ENCODE results near the gene ENG.

The ENG gene

DNA sequence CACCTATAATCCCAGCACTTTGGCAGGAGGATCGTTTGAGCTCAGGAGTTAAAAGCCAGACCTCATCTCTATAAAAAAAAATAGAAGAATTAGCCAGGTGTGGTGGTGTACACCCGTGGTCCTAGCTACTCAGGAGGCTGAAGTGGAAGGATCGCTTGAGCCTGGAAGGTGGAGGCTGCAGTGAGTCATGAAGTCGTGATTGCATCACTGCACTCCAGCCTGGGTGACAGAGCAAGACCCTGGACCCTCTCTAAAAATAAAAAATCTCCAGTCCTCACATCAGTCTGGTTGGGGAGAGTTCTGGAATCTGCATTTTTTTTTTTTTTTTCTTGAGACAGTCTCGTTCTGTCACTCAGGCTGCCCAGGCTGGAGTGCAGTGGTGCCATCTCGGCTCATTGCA, 42.4 kb downstream of the ENG start:
- no peak for DNase-seq

DNA sequence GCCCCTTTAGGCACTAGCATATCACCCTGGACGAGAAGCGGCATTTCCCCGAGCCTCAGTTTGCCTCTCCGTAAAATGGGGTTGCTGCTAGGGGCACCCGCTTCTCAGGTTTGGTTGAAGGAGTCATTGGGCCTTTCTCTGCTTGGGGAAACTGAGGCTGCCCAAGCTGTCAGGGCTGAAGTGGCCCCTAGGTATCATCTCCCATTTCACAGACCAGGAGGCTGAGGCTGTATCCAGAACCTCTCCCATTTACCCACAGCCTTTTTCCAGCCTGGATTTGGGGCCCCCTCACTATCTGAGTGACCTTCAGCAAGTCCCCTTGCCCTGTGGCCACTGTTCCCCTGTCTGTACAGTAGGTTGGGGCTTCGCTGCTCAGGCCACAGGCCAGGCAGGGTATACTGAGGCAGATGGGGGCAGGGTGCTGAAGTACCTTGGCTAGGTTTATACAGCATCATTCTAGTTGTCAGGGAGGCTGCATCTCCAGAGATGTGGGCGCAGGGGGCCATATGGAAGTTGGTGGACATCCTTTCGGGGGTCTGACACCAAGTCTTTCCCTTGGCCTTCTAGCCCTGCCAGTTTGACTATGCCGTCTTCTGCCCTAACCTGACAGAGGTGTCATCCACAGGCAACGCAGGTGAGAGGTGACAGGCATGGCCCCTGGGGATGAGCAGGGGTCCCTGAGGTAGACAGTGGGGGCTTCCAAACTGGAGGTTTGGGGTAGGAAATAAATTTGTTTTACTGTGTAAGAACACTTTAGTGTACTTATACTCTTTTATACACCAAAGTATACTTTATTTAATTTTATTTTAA, 43.9 kb downstream of the ENG start:
- DNase-seq = no peak

DNA sequence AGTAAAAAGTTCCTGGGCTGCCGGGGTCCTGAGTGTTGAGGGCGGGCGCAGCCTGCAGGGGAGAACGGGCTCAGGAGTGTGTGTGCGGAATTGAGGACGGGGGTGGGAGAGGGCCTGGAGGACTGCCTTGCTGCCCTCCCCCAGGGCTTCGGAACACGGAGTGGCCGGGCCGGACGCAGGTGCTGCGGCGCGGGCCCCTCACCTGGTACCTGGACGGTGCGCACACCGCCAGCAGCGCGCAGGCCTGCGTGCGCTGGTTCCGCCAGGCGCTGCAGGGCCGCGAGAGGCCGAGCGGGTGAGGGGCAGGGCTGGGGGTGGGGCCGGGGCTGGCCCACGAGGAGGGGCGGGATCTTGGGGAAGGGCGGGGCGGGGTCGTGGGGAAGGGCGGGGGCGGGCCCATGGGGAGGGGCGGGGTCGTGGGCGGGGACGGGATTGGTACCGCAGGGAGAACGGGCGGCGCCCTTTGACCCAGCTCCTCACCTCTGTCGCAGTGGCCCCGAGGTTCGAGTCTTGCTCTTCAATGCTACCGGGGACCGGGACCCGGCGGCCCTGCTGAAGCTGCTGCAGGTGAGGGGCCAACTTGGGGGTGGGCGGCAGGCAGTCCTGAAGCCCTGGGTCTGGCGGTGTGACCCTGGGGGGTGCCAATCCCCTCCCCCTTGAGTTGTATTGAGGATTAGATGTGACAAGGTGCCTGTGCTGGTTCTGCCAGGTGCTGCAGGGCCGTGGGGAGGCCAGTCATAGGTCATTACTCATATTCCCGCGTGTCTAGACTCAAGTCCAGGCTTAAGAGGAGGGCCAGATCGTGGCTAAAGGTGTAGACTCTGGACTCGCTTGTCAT, 44.7 kb downstream of the ENG start:
- no peak for DNase-seq

DNA sequence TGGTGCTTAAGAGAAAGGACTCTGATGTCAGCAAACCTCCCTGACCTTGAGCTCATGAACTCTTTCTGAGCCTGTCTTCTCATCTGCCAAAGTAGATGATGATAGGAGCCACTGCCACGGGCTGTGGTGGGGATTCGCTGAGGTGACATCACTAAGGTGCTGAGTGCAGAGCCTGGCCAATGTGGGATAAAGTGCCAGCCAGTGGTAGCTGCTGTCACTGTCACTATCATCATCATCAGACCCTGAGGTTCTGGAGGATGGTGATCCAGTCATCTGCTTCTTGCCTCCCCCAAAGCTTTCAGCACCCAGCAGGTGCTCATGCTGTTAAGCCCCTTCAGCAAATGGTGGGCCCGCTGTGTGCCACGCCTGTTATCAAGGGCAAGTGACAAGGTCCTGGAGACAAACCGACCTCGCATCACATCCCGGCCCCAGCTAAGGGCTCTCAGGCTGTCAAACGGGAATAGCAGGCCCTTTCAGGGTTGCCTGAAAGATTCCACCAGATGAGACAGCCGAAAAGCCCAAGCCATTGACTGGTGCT, 45.4 kb downstream of the ENG start:
- DNase-seq = no peak

DNA sequence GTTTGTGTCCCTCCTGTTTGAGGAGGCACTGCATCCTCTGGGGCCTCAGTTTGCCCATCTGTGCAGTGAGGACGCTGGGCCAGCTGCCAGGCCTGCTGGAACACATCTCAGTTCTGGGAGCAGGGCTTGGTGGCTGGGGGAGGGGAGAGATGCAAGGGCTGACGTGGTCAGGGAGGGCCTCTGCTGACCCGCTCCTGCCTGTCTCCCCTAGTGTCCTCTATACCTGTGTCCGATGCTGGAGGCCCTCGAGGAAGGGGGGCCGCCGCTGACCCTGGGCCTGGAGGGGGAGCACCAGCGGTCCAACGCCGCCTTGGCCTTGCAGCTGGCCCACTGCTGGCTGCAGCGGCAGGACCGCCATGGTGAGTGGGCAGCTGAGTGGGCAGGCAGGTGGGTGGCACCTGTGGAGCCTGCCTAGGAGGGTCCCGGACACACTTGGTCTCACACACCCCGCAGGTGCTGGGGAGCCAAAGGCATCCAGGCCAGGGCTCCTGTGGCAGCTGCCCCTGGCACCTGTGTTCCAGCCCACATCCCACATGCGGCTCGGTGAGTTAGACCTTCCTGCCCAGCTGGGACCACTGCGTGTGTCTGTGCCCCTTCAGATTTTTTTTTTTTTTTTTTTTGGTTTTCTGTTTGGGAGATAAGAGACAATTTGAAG, 46.0 kb downstream of the ENG start:
- no peak for DNase-seq

DNA sequence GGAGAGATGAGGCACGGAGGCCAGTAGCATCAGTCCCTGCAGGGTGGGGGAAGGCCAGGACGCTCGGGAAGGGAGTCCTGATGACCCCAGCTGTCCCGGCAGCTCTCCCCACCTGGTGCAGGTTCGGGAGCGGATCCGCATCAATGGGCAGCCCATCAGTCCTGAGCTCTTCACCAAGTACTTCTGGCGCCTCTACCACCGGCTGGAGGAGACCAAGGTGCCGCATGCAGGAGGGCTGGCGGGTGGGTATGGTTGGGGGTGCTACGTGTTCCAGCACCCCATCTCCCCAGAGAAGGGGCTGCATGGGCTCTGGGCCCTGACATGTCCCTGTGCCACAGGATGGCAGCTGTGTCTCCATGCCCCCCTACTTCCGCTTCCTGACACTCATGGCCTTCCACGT, 47.6 kb downstream of the ENG start:
- no peak for DNase-seq

DNA sequence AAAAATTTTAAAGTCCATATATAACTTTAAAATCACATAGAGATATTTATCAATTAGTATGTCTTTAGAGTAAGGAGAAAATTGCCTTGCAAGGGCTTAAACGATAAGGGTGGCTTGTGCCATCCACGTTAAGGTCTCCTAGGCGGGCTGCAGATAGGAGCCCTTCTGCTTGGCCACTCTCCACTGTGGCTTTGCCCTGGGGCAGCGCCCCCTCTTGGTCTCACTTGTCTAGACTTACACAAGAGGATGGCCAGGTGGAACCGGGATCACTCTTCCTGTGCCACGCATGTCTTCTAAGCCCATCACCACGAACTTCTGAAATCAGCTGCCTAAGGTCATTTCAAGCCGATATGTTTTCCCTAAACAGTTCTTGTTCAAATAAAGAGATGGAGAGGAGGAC, 48.8 kb downstream of the ENG start:
- peak; percentile 29 for DNase-seq

DNA sequence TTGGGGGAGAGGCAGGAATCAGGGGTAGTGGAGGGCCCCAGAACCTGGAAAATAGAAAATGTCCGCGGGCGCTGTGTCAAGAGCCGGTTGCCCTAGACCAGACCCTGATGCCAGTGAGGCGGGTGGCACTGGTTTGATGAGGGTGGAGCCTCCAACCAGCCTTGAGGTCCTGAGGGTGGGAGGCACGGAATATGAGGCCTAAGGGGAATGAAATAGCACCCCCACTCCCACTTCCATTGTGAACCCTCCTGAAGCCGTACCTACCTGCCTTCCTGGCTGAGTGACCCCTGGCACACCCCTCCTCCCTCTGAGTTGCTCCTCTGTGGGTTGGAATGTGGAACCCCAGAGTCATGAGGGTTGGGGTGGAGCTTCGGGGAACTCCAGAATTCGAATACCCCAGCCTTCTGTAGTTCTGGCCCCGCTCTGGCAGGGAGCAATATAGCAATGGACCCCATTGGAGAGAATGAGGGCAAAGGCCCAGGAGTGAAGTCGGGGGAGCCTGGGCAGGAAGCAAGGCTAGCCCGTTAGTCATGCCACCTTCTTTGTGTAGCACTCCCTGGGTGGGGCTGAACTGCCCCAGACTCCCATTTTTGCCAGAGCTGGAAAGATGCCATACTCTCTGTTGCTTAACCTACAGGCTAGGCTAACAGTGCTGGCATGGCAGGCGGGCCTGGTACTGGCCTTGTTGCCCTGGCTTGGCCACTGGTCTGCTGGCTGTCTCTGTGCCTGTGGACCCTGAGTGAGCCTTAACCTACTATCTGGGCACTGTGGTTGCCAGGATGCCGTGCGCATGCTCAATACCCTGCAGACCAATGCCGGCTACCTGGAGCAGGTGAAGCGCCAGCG, 50.7 kb downstream of the ENG start:
- peak; percentile 67 for DNase-seq

DNA sequence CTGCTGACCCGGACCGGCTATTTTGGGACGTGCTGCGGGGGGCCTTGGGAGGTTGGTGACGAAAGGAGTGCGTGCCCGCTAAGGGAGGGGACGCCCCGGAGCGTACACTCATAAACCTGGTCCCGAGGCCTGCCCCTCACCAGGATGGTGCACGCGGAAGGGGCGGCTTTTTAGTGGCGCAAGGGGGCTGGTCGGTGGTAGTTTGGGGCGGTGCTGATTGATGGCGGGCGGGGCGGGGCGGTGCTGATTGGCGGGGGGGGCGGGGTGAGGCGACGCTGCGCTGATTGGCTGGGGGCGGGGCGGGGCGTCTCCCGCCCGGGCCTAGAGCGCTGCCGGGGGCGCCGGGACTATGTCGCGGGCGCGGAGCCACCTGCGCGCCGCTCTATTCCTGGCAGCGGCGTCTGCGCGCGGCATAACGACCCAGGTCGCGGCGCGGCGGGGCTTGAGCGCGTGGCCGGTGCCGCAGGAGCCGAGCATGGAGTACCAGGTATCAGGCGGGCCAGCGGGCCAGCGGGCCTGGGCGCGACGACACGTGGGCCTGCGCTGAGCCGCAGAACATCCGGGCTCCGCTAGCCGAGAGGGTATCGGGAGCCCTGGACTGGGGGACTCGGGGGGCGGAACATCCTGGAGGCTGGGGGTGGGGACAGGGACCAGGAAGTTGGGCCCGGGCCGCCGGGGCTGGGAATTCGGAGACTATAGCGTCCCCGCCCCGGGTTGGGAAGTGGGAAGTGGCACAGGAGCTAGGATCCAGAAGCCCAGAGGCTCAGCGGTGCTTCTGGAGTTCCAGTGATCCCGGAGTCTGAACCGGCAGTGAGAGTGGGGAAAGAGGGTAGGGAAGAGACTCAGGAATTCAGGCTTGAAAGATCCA, 51.6 kb downstream of the ENG start, which contains the start of gene FPGS:
Gene FPGS, plus strand, starts transcription at position 307 of the 868 bp plus-strand sequence. Its CDS starts 43 bp downstream, at position 350.
- DNase-seq = peak; percentile 93

DNA sequence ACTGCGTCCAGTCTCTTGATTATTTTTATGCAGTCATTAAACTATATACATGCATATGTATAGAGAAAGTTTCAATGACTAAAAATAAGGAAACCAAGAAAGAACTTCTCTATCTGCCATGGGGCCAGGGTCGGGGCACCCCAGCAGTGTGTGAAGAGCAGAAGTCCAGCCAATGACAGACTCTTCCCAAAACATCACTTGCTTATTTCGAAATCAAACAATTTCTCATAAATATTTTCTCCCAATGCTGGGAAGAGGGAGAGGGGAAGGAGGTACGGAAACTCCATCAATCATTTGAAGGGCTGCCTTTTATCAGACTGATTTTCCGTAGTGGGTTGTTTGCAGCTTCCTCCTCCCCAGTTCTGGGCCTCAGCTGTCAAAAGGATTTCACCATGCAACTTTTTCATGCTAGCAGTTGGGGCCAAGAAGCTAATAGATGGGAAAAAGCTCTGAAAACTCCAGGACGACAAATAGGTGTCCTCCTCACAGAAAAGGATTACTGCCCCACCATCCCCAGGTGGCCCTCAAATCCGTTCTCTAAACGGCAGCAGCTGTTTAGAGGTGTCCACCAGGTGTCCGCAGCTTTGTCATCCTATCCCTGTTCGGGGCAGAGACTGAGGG, 52.4 kb downstream of the ENG start:
- DNase-seq = no peak

DNA sequence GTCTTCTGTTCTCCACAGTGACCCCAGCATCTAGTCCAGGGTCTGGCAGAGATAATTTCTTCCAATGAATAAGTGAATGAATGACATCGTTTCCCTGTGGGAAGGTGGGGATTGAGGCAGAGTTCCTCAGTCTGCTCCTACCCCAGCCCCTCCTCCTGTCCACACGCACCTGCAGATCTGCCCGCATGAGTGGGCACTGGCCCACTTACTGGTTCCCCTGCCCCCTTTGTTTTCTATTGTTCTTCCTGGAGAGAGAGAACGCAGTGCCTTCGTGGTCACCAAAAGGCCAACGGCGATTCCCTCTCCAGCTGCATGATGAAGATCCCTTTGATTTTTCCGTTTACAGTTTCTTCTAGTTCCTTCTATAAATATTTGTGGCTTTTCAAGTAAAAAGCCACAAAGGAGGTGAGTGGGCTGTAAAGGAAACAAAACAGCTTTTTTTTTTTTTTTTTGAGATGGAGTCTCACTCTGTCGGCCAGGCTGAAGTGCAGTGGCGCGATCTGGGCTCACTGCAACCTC, 57.5 kb downstream of the ENG start:
- DNase-seq = peak; percentile 42

DNA sequence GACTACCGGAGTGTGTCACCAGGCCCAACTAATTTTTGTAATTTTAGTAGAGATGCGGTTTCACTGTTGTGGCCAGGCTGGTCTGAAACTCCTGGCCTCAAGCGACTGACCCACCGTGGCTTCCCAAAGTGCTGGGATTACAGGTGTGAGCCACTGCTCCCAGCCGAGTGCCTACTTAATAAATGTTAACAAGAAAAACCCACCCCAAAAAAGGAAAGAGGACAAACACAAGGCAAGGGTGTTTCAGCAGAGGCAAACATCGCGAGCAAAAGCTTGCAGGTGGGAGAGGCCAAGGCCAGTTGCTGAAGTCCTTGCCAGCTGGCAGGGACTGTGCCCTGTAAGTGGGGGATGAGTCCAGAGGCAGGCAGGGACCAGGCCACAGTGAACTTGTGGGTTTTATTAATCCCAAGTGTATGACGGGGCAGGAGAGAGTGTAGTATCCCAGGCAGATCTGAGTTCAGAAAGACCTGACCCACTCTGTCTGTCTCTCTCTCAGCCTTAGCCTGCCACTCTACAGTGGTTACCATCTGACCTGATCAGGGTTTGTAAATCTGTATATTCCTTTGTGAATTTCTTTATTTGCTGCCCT, 58.1 kb downstream of the ENG start:
- peak; percentile 29 for DNase-seq

DNA sequence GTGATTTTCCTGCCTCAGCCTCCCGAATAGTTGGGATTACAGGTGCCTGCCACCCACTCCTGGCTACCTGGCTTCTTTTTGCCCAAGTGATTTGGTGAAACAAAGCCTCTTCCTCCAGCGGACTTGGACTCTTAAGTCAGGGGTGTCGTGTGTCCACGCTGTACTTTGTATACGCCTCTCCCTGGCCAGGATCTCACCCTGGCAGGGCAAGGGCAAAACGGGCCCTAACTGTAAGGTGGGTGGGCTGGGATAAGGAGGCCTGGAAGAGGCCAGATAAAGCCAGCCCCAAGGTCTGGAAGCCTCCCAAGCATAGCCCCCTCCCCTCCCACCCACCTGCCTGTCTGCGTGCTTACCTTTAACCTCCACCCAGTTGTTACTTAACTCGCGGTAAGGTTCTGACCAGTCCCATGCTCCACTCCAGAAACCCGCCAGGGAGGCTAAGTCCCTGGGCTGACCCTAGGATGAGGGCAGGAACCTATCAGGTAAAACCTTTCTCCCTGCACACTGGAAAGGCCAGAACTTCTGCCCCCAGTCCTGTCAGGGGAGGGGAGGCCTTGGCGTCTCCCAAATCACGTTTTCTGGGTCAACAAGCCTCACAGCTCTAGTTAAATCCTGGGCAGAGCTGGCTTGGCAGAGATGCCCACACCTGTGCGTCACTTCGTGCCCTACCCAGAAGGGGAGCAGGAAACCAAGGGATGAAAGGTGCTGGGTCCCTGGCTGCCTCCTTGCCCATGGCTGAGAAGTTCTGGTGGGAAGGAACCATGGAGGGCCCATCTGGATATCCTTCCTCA, 60.3 kb downstream of the ENG start:
- DNase-seq = no peak

DNA sequence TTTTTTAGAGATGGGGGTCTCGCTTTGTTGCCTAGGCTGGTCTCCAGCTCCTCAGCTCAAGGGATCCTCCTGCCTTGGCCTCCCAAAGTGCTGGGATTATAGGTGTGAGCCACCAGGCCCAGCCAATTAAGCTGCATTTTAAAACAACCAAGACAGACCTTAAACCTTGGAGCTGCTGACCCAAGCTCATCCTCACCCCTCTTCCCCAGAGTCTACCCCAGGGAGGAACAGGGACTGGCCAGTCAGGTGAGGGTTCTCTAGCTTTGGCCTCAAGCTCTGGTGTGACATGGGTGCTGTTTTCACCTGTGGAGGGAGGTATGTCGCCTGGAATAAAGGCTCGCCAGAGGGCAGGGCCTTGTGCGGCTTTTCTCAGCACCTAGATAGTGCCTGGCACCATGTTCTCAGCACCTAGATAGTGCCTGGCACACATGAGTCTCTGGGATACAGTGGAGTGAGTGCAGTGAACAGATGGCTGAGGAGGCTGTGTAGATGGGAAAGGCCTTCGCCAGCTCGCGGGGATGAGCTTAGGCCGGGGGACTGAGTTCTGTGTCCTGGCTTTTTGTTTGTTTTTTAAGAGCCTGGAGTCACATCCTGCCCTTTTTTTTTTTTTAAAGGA, 61.3 kb downstream of the ENG start:
- no peak for DNase-seq

DNA sequence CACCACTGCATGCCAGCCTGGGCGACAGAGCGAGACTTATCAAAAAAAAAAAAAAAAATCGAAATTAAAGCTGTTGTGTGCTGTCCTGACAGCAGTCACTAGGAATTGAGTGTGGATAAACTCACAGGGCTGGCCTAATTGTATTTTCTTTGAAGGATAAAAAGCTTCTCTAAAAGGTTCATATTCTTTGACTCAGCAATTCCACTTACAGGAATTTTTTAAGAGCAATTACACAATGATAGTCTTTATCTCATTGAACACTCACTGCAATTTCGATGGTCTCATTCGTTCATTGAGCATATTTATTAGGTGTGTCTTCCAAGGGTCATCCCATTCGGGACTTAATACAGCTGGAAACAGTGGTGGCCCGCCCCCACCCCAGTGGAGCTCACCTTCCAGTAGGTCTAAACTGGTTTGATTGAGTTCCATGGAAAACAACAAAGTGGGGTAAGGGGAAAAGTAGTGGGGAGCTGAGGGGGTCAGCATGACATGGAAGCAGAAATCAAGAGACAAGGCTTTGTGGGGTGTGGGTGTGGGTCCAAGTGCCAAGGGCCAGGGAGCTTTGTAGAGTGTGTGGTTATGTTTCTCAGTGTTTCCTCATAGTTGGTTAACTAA, 61.9 kb downstream of the ENG start:
- no peak for DNase-seq

DNA sequence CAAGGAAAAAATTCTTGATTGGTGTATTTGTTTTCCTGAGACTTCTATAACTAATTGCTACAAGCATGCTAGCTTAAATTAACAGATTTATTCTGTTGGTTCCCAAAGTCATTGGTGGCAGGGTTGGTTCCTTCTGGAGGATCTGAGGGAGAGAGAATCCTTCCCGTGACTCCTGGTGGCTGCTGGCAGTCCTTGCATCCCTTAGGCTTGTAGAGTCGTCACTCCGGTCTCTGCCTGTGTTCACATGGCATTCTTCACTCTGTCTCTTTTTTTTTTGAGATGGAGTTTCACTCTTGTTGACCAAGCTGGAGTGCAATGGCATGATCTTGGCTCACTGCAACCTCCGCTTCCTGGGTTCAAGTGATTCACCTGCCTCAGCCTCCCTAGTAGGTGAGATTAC, 63.4 kb downstream of the ENG start:
- no peak for DNase-seq

DNA sequence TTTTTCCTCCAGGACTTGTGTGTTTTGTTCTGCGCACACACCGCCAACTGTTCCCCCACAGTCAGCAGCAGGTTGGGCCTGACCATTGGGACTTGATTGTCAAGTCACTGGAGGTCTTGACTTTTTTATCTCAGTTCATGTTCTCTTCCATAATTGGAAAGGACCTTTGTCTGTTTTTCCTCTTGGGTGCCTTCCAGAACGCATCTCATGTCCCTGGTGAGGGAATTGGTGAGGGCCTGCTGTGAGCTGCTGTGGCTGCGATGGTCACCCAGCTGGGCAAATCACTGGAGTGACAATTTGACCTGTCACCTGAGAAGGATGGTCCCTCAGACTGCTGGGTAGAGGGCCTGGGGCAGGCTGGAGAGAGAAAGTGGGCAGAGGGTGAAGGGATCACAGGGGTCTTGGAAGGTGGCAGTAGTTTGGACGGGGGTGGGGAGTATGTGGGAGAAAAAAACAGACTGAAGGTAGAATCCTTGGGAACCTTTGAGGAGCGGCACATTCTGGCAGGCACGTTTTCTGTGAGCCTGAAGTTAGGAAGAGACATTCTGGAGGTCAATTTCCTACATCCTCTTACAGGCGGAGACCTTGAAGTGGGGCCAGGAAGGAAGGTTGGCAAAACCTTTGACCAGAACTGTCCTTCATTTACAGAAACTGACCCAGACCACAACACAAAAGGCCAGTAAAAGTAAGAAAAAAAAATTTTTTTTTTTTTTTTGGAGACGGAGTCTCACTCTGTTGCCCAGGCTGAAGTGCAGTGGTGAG, 64.2 kb downstream of the ENG start:
- no peak for DNase-seq

DNA sequence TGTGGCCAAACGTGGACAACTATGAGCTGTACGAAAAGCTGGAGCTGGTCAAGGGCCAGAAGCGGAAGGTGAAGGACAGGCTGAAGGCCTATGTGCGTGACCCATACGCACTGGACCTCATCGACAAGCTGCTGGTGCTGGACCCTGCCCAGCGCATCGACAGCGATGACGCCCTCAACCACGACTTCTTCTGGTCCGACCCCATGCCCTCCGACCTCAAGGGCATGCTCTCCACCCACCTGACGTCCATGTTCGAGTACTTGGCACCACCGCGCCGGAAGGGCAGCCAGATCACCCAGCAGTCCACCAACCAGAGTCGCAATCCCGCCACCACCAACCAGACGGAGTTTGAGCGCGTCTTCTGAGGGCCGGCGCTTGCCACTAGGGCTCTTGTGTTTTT, 65.3 kb downstream of the ENG start:
- no peak for DNase-seq
